Measurements from ENCODE around the gene TPSB2. TPM values are rescaled to one million over a fixed set of nuclear protein-coding genes. Genes with fewer than 3 reads are reported as not detected.
A peak's percentile ranks its signal among the peaks of the same experiment; 100 is the strongest.

Gene TPSB2
- total and polyA plus RNA-seq, 9 of the 15 experiments (the other 6 are each of a cell fraction or from before 2014, with no cell fraction given), result 0.18 TPM; not detected in 8

DNA sequence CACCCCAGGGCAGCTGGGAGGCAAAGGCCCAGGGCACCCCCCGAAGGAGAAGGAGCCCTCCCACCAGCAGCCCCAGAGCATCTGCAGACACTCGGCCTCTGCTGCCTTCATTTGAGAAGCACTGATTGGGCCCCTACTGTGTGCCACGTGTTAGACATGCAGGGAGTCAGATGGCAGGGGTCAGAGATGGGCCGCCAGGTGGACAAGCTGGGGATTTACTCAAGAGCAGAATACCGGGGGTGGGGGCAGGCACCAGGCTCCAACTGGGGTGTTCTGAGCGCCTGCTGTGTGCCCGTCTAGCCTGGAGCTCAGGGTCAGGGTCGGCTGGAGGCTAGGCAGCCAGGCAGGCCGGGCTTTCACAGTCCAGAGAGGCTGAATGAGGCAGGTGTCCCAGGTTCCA, 23.7 kb downstream of the TPSB2 start:
- FAIRE-seq, result no peak

More for the DNA sequence above, 23.7 kb downstream of the TPSB2 start:
- WGBS (ENCODE audit: insufficient coverage, low coverage, missing lambda C conversion rate), result 3% methylated on average over 7 of the region's 9 CpGs
- peaks cover 32 to 84% of the 10 kb centered on the region in 2 experiments; a peak in 4 of 5 replicates for H3K27me3 ChIP-seq (ENCODE audit: control insufficient read depth in 2 of 2, insufficient read depth in 2 of 2, low read length in 2 of 2)
- intact Hi-C loops (cut with micrococcal nuclease) (no loop called here), in situ Hi-C loops (cut with MboI) (no loop called here)
- H3K9me3 ChIP-seq (replicated peaks; ENCODE audit: control insufficient read depth, insufficient read depth, low read depth, low read length), result no peaks in the 10 kb centered on the region
- ChIA-PET POLR2A (interaction anchor here (0.6 to 0.7 kb wide), 2 partner anchors 25 to 333 kb away, joined by 3 read pairs; no protein-coding TSS in a partner anchor), CTCF (ENCODE audit: low intra/inter-chr PET ratio) (no interaction called here)
- no peak overlapping the region for H3K27ac ChIP-seq (ENCODE audit: extremely low read depth, low read depth, low read length)
- H3K4me3 ChIP-seq, result no peak overlapping the region
- peaks cover 0 to 46% of the 10 kb centered on the region in 2 experiments; a peak in 2 of 5 replicates for H3K4me1 ChIP-seq (replicated peaks in 1 of 2; ENCODE audit: control insufficient read depth in 2 of 2, insufficient read depth in 2 of 2, low read length in 2 of 2)
- H2AFZ ChIP-seq (ENCODE audit: low read depth, low read length), result no peak overlapping the region
- H3K9me1 ChIP-seq (ENCODE audit: control insufficient read depth, insufficient read depth, low read length), result no peaks in the 10 kb centered on the region
- H3K36me3 ChIP-seq (ENCODE audit: control insufficient read depth, insufficient read depth, low read length), result no peaks in the 10 kb centered on the region
- no peaks in the 10 kb centered on the region for H4K20me1 ChIP-seq (replicated peaks; ENCODE audit: control insufficient read depth, insufficient read depth, low read length)
- DNase-seq (ENCODE audit: extremely low read depth in 1 of 4, low spot score in 3 of 4), result no peak
- no TSS peak for BruUV-seq (replicated peaks)
- no peak overlapping the region for H3K9ac ChIP-seq (ENCODE audit: insufficient read depth in 1 of 2, low read depth in 2 of 2, low read length in 2 of 2)
- H3K4me2 ChIP-seq (ENCODE audit: insufficient read depth, low read length), result no peak overlapping the region
- TF ChIP-seq, protein P1, sequence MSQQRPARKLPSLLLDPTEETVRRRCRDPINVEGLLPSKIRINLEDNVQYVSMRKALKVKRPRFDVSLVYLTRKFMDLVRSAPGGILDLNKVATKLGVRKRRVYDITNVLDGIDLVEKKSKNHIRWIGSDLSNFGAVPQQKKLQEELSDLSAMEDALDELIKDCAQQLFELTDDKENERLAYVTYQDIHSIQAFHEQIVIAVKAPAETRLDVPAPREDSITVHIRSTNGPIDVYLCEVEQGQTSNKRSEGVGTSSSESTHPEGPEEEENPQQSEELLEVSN (IDR thresholded peaks at IDR 0.05; ENCODE audit: borderline replicate concordance in 1 of 2, extremely low read depth in 1 of 2, insufficient read depth in 1 of 2, insufficient read length in 1 of 2, low read depth in 1 of 2, low read length in 1 of 2, poor library complexity in 1 of 2, severe bottlenecking in 1 of 2), result peak in 1 of 2 experiments; percentile 31
- 0 out of 2 replicates have a peak, but pooled peaks have one; percentile 17 for TF ChIP-seq TFAP4 (CRISPR knock-in tag; IDR thresholded peaks at IDR 0.05; ENCODE audit: borderline replicate concordance)
- no peak for TF ChIP-seq CREM (IDR thresholded peaks at IDR 0.05; ENCODE audit: low read depth)
- TF ChIP-seq NKRF (IDR thresholded peaks at IDR 0.05; ENCODE audit: borderline replicate concordance), result no peak
- TF ChIP-seq, protein P2, sequence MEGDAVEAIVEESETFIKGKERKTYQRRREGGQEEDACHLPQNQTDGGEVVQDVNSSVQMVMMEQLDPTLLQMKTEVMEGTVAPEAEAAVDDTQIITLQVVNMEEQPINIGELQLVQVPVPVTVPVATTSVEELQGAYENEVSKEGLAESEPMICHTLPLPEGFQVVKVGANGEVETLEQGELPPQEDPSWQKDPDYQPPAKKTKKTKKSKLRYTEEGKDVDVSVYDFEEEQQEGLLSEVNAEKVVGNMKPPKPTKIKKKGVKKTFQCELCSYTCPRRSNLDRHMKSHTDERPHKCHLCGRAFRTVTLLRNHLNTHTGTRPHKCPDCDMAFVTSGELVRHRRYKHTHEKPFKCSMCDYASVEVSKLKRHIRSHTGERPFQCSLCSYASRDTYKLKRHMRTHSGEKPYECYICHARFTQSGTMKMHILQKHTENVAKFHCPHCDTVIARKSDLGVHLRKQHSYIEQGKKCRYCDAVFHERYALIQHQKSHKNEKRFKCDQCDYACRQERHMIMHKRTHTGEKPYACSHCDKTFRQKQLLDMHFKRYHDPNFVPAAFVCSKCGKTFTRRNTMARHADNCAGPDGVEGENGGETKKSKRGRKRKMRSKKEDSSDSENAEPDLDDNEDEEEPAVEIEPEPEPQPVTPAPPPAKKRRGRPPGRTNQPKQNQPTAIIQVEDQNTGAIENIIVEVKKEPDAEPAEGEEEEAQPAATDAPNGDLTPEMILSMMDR (IDR thresholded peaks at IDR 0.05 in 2 of 3, conservative IDR thresholded peaks at IDR 0.05 in 1 of 3; ENCODE audit: insufficient read depth in 2 of 3, low read depth in 1 of 3, low read length in 3 of 3), result 0 out of 6 replicates have a peak, but pooled peaks of 1 of the 3 experiments have one; percentile 18
- 0 out of 2 replicates have a peak, but pooled peaks have one; percentile 11 for TF ChIP-seq ZKSCAN1 (IDR thresholded peaks at IDR 0.05; ENCODE audit: low read depth, low read length)
- peak; percentile 32; the same call in 1 of the 3 replicates for ATAC-seq
- no peaks in the 10 kb centered on the region for H3K79me2 ChIP-seq (ENCODE audit: control insufficient read depth, insufficient read depth, low read length)

Data from K562 (cell line).